ENCODE measurements around the gene FBXO30.

FBXO30 gene

GRCh38 chr6:145814501-145815308, at the start of gene FBXO30:
Gene FBXO30 (minus strand): TSS chr6:145814795. CDS start chr6:145806405, 8,390 bp downstream.
- ATAC-seq (ENCODE audit: insufficient read depth, low read depth) (peak; percentile 83), DNase-seq (peak; percentile 88)
- Histone ChIP-seq H3K79me2 (ENCODE audit: insufficient read depth, low read length) (peaks cover 64% of the 10 kb centered on the region), H4K20me1 (ENCODE audit: insufficient read depth, low read length) (no peaks in the 10 kb centered on the region; the same call in 1 of the 2 replicates), H3K27me3 (ENCODE audit: insufficient read depth, low read length, poor library complexity) (no peaks in the 10 kb centered on the region), H3K4me2 (ENCODE audit: insufficient read depth, low read length) (peak within 1 kb of the TSS; percentile 74), H3K9ac (ENCODE audit: low read depth, low read length) (peak within 1 kb of the TSS; percentile 89), H2AFZ (ENCODE audit: low read depth, low read length) (peak within 1 kb of the TSS; percentile 90), H3K4me3 (ENCODE audit: low read depth in 1 of 2, low read length in 2 of 2) (peak within 1 kb of the TSS; percentile 85 to 88), H3K27ac (ENCODE audit: low read length) (peak within 1 kb of the TSS; percentile 92), H3K36me3 (ENCODE audit: insufficient read depth, low read length) (no peaks in the 10 kb centered on the region; the same call in 1 of the 2 replicates), H3K9me3 (ENCODE audit: insufficient read depth, low read length, severe bottlenecking) (no peaks in the 10 kb centered on the region), H3K4me1 (ENCODE audit: insufficient read depth, low read length) (peaks cover 43% of the 10 kb centered on the region)
- TF ChIP-seq CTCF (IDR thresholded peaks at IDR 0.05; ENCODE audit: borderline replicate concordance, extremely low read depth, low read length, poor library complexity, severe bottlenecking) (peak; percentile 39), EZH2 (IDR thresholded peaks at IDR 0.05; ENCODE audit: borderline replicate concordance, low read depth, low read length, severe bottlenecking) (no peak)

- no peaks in the 10 kb centered on the region for H4K20me1 ChIP-seq (ENCODE audit: insufficient read depth, low read length)
- H2AFZ ChIP-seq (ENCODE audit: low read depth, low read length) = no peak overlapping the region
- TF ChIP-seq CTCF (IDR thresholded peaks at IDR 0.05; ENCODE audit: borderline replicate concordance, extremely low read depth, low read length, poor library complexity, severe bottlenecking) (no peak), EZH2 (IDR thresholded peaks at IDR 0.05; ENCODE audit: borderline replicate concordance, low read depth, low read length, severe bottlenecking) (no peak)
- no peaks in the 10 kb centered on the region for H3K27me3 ChIP-seq (ENCODE audit: insufficient read depth, low read length, poor library complexity)
- no peak overlapping the region for H3K4me3 ChIP-seq (ENCODE audit: low read depth in 1 of 2, low read length in 2 of 2)
- H3K4me2 ChIP-seq (ENCODE audit: insufficient read depth, low read length) = no peak overlapping the region
- no peak for DNase-seq
- H3K9ac ChIP-seq (ENCODE audit: low read depth, low read length) = no peak overlapping the region
- H3K36me3 ChIP-seq (ENCODE audit: insufficient read depth, low read length) = no peaks in the 10 kb centered on the region
- no peak for ATAC-seq (ENCODE audit: insufficient read depth, low read depth)
- no peaks in the 10 kb centered on the region for H3K9me3 ChIP-seq (ENCODE audit: insufficient read depth, low read length, severe bottlenecking)
- peaks cover 38% of the 10 kb centered on the region for H3K4me1 ChIP-seq (ENCODE audit: insufficient read depth, low read length)
- H3K27ac ChIP-seq (ENCODE audit: low read length) = no peak overlapping the region
- H3K79me2 ChIP-seq (ENCODE audit: insufficient read depth, low read length) = no peaks in the 10 kb centered on the region
Observed at GRCh38 chr6:145863988-145864616, 49.5 kb upstream of the FBXO30 start.

- Histone ChIP-seq H2AFZ (ENCODE audit: low read depth, low read length) (no peak overlapping the region), H3K79me2 (ENCODE audit: insufficient read depth, low read length) (no peaks in the 10 kb centered on the region), H3K4me1 (ENCODE audit: insufficient read depth, low read length) (peaks cover 38% of the 10 kb centered on the region), H3K9me3 (ENCODE audit: insufficient read depth, low read length, severe bottlenecking) (no peaks in the 10 kb centered on the region), H3K4me2 (ENCODE audit: insufficient read depth, low read length) (no peak overlapping the region), H3K27me3 (ENCODE audit: insufficient read depth, low read length, poor library complexity) (no peaks in the 10 kb centered on the region), H4K20me1 (ENCODE audit: insufficient read depth, low read length) (no peaks in the 10 kb centered on the region), H3K36me3 (ENCODE audit: insufficient read depth, low read length) (no peaks in the 10 kb centered on the region), H3K4me3 (ENCODE audit: low read depth in 1 of 2, low read length in 2 of 2) (no peak overlapping the region), H3K27ac (ENCODE audit: low read length) (no peak overlapping the region), H3K9ac (ENCODE audit: low read depth, low read length) (no peak overlapping the region)
- DNase-seq (no peak), ATAC-seq (ENCODE audit: insufficient read depth, low read depth) (no peak)
- TF ChIP-seq CTCF (IDR thresholded peaks at IDR 0.05; ENCODE audit: borderline replicate concordance, extremely low read depth, low read length, poor library complexity, severe bottlenecking) (no peak), EZH2 (IDR thresholded peaks at IDR 0.05; ENCODE audit: borderline replicate concordance, low read depth, low read length, severe bottlenecking) (no peak)
Observed at GRCh38 chr6:145863366-145863765, 48.8 kb upstream of the FBXO30 start.
